Right lobe of liver (tissue), 4 donors: ENCODE data around the gene AQP4.

Source experiments
- POLR2A ChIP-seq: fragments of 450-650 bp; IDR thresholded peaks from one replicate; pipeline ENCODE4 v1.6.1; 2017; ENCODE audit warnings: antibody characterized with exemption, mild to moderate bottlenecking
- TF ChIP-seq, protein P1 (sequence below), 4 donors: fragments of 200-600 bp in 3 of 4; fragments of 450-650 bp in 1 of 4; IDR thresholded peaks; one replicate each; pipeline versions ENCODE4 v1.5.1 to v1.8.0; 2016 to 2022; ENCODE audit warnings: antibody characterized with exemption in 4 of 4, mild to moderate bottlenecking in 2 of 4
- donor health status: DM: no; HTN: no; CAD: no.
- donor health status: DM: no; HTN: no; CAD: no.
- donor health status: DM: no; HTN: yes; CAD: no.

DNA sequence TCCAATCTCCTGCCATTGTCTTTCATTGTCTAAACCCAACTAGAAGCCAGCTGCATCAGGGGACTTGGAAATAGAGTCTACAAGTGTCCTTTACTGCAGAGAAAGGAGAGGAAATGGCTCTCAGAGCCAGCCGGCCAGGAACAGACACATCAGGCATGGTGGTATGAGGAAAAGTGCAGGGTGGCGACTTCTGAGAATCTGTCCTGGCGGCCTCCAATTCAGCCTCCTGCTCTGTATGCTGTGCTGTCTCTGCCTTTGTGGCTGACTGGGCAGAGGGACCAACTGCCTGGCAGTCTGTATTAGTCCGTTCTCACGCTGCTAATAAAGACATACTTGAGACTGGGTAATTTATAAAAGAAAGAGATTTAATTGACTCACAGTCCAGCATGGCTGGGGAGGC is 36.8 kb upstream of the AQP4 start:
- TF ChIP-seq, protein P1, sequence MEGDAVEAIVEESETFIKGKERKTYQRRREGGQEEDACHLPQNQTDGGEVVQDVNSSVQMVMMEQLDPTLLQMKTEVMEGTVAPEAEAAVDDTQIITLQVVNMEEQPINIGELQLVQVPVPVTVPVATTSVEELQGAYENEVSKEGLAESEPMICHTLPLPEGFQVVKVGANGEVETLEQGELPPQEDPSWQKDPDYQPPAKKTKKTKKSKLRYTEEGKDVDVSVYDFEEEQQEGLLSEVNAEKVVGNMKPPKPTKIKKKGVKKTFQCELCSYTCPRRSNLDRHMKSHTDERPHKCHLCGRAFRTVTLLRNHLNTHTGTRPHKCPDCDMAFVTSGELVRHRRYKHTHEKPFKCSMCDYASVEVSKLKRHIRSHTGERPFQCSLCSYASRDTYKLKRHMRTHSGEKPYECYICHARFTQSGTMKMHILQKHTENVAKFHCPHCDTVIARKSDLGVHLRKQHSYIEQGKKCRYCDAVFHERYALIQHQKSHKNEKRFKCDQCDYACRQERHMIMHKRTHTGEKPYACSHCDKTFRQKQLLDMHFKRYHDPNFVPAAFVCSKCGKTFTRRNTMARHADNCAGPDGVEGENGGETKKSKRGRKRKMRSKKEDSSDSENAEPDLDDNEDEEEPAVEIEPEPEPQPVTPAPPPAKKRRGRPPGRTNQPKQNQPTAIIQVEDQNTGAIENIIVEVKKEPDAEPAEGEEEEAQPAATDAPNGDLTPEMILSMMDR (IDR thresholded peaks at IDR 0.05): no peak
- no peak for TF ChIP-seq POLR2A
